GM18870 (cell line): Measurements from ENCODE around the gene LRRC4.

ENCODE experiments used
- ATAC-seq: cut with Tn5 transposase; IDR thresholded peaks from one replicate; pipeline ENCODE4 v1.9.1; 2021; ENCODE audit warnings: moderate library complexity; ENCODE audit not compliant: unreplicated experiment

The LRRC4 gene

GRCh38 chr7:128030654-128031611 is at the start of gene LRRC4:
LRRC4 (minus strand) TSS chr7:128031437; CDS start chr7:128030640, 797 bp downstream.
- no peak for ATAC-seq

GRCh38 chr7:128080169-128080568 is 48.9 kb upstream of the LRRC4 start:
- no peak for ATAC-seq

- ATAC-seq: no peak
Observed at GRCh38 chr7:128078309-128078708, 47.1 kb upstream of the LRRC4 start.

- no peak for ATAC-seq
Observed at GRCh38 chr7:128076796-128077271, 45.6 kb upstream of the LRRC4 start.

- ATAC-seq: no peak
Observed at GRCh38 chr7:128076196-128076795, 45.1 kb upstream of the LRRC4 start.

- no peak for ATAC-seq
Observed at GRCh38 chr7:128075242-128076095, 44.2 kb upstream of the LRRC4 start.

- no peak for ATAC-seq
Observed at GRCh38 chr7:128074736-128075135, 43.5 kb upstream of the LRRC4 start.

GRCh38 chr7:128074336-128074735 is 43.1 kb upstream of the LRRC4 start:
- ATAC-seq: no peak

- no peak for ATAC-seq
Observed at GRCh38 chr7:128073671-128074310, 42.6 kb upstream of the LRRC4 start.

GRCh38 chr7:128071801-128072200 is 40.6 kb upstream of the LRRC4 start:
- no peak for ATAC-seq

GRCh38 chr7:128071376-128071775 is 40.1 kb upstream of the LRRC4 start:
- no peak for ATAC-seq

GRCh38 chr7:128069373-128070364 is 38.4 kb upstream of the LRRC4 start:
- no peak for ATAC-seq

GRCh38 chr7:128068785-128069184 is 37.5 kb upstream of the LRRC4 start:
- no peak for ATAC-seq

GRCh38 chr7:128067983-128068382 is 36.7 kb upstream of the LRRC4 start:
- ATAC-seq: no peak

GRCh38 chr7:128066858-128067257 is 35.6 kb upstream of the LRRC4 start:
- no peak for ATAC-seq

- ATAC-seq: no peak
Observed at GRCh38 chr7:128066395-128066794, 35.2 kb upstream of the LRRC4 start.

GRCh38 chr7:128065872-128066271 is 34.6 kb upstream of the LRRC4 start:
- no peak for ATAC-seq

GRCh38 chr7:128063088-128063487 is 31.9 kb upstream of the LRRC4 start:
- no peak for ATAC-seq

- no peak for ATAC-seq
Observed at GRCh38 chr7:128060018-128060417, 28.8 kb upstream of the LRRC4 start.
